HG03460 (cell line): Measurements from ENCODE around the gene SH3BP1.
A peak's percentile ranks its signal among the peaks of the same experiment; 100 is the strongest.

Experiments used
- ATAC-seq: cut with Tn5 transposase; IDR thresholded peaks from one replicate; pipeline ENCODE4 v1.9.1; 2021; ENCODE audit not compliant: unreplicated experiment

SH3BP1 gene

DNA sequence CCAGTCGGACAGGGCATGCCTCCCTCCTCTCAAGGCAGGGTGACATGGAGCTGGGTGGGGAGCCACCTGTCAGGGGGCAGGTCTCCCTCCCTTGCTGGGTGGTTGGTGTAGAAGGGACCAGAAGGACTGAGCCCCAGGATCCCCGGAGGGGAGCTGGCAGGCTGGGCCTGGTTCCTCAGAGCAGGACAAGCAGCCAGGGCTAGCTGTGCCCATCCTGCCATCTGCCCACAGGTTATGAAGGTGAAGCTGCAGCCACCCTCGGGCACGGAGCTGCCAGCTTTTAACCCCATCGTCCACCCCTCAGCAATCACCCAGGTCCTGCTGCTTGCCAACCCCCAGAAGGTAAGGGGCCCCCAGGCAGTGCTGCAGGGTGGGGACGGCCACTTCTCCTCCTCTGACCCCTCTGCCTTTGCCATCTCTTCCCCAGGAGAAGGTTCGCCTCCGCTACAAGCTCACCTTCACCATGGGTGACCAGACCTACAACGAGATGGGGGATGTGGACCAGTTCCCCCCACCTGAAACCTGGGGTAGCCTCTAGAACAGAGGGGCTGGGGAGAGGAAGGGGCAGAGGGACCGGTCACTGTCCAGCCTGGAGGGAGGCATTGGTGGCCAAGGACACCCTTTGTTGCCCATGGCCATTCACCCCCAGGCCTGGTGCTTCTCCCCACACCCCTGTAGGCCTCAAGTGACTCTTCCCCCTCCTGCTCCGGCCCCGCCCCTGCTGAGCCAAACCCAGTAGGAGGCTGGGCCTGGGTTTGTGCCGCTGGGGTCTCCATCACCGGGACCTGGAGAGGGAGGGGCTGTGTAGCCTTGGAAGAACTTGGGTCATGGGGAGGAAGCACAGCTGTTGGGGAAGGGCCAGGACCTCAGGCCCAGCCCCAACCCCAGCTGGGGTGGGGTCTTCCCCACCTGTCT is 7.0 kb upstream of the SH3BP1 start:
- peak; percentile 3 for ATAC-seq

DNA sequence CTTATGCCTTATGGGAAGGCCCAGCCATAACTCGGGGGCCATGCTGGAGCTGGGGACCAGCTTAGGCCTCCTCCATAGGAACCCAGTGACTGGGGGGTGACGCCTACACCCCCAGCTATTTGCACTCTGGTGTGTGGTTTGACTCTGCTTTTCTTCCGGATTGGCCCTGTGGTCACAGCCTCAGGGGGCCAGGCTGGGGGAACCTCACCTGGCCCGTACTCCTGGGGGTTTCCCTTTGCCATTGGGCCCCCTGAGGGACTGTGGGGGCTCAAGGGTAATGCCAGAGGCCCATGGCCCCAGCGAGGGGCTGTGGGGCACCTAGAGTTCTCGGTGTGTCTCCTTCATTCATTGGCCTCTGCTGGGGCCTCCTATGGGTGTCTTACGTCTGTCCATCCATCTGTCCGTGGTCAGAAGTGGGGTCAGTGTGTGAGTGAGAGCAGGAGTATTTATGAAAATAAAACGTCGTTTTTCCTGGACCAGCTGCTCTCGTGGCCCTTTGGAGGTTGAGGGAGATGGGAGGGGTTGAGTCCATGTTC is 6.3 kb upstream of the SH3BP1 start:
- ATAC-seq, result peak; percentile 44

DNA sequence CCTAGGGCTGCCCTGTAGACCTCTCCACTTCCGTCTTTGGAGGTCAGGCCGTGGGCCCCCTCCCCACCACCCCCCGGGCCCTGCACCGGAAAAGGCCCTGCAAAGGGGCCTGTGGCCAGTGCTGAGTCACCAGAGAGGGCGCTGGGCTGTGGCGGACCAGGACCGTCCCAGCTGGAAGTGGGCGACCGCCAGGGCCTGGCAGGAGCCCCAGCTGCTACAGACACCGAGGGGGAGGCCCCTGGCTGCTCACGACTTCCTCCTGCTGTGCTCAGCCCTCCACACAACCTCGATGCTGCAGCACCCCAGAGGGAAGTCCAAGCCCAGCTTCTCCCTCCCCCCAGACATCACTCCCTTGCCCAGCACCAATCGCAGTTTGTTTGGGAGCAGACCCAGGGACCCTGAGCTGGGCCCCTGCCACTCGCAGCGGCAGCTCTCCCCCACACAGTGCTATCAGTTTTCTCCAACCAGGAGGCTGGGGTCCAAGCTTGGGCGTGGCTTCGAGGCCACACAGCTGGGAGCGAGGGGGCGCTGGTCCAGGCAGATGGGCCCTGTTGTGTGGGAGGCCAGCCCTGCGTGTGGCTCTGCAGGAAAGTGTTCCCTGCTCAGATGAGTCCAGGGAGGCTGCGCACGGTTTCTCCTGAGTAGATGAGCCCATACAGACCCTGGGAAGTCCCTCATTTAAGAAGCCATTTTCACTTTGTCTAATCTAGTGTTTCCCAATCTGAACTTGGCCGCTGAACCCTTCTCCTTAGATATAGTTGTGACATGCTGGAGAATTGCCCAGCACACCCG is 5.6 kb upstream of the SH3BP1 start:
- ATAC-seq, result peak; percentile 49

DNA sequence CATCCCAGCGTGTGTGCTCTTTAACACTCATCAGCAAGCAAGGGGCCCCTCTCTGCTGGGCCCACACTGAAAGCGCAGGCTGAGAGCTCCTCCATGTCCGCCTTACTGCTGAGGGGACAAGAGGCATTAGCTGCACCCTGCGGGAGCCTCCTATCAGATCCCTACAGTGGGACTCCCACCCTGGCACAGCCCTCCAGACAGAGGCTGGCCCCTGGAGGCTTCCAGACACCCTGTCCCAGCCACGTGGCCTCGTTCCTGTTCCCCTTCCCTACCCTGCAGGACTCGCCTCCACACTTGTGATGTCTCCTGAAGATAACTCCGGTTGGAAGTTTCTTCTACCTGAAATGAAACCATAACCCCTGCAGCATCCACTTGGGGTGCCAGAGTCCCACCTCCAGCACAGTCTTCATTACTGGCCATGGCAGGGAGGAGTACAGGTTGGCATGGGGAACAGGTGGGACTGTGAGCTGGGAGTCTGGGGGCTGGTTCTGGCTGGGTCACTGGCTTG is 5.0 kb upstream of the SH3BP1 start:
- ATAC-seq, result no peak

DNA sequence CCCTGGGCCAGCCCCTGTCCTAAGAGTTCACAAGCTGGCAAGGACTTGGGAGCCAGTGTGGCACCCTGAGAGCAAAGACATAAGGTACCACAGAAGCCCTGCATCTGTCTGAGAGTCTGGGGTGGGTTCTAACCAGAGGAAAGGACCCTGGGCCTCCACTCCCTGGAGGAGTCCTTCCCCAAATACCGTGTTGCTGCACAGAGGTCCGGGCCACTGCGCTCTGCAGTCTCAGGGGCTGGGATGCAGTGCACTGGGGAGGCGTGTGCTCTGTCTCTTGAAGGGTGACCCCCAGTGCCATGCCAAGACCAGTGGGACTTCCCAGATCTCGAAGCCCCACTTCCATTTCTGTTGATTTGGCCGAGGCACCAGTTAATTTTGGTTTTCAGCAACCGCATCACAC is 4.3 kb upstream of the SH3BP1 start:
- no peak for ATAC-seq

DNA sequence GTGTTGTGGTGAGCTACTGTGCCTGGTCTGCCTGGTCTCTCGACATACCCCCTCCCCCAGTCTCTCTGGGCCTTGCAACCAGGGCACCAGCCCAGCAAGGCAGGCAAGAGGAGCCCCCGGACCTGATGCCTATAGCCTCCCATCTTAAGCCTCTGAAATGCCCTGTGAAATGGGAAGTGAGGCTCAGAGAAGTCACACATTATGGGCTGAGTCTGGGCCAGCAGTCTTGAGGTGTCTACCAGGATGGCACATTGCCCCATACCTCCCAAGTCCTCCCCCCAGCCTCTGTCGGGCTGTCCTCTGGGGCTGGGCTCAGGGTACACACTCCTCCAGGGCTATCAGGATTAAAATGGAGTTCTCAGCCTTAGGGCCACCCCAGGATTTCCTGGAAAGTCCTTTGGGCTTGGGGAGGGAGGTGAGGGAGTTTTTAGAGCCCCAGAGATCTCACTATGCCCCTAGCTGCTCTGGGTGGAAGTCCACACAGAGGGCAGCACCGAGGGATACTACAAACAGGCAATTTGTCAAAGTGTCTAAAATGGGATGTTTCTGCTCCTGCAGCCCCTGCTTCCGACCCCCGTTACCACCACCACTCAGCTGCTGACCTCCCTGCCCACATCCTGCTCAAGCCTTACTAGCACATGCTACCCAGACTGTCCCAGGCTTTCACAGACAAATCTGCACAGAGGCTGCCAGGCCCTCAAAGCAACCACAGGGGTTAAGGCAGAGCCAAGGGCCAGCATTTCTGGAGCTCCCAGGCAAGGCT is 3.1 kb upstream of the SH3BP1 start:
- no peak for ATAC-seq

DNA sequence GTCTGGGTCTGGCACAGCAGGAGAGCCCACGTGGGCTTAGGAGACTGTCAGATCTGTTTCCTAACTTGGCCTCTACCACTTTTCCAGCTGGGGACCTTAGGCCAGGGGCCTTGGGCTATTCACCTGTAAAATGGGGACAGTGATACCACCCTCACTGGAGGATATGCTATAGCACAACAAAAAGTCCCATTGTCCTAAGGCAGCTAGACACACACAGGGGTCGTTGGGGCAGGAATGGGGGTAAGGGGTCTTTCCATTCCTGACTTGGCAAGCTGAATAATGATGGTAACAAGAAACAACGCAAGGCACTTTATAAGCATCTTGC is 2.6 kb upstream of the SH3BP1 start:
- ATAC-seq, result no peak

DNA sequence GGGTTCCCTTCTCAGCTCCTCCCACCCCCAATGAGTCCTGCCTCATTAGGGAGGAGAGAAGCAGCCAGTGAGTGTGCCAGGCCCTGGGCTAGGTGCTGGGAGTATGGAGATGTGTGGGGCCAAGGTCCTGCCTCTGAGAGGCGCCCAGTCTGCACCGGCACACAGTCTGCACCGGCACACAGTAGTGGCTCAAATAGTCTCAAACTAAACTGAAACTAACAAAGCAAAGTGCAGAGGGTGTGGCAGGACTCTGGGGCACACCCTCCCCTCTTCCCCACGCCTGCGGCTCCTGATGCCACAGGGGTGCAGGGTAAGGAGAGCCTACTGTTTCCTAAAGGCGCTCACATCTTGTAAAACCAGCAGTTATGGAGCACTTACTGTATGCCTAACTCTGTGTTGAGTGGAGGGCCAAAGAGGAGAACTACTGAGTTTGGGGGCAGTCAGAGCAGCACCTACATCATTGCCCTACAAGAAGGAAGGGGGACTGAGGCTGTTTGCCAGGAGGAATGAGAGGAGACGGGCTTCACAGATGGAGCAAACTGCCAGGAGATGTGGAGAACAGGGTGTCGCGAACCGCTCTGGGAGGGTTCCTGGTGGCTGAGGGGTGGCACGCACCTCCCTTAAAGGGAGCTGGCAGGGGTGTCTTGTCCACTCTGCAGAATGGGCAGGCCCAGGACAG is 939 bp upstream of the SH3BP1 start:
- ATAC-seq, result no peak

DNA sequence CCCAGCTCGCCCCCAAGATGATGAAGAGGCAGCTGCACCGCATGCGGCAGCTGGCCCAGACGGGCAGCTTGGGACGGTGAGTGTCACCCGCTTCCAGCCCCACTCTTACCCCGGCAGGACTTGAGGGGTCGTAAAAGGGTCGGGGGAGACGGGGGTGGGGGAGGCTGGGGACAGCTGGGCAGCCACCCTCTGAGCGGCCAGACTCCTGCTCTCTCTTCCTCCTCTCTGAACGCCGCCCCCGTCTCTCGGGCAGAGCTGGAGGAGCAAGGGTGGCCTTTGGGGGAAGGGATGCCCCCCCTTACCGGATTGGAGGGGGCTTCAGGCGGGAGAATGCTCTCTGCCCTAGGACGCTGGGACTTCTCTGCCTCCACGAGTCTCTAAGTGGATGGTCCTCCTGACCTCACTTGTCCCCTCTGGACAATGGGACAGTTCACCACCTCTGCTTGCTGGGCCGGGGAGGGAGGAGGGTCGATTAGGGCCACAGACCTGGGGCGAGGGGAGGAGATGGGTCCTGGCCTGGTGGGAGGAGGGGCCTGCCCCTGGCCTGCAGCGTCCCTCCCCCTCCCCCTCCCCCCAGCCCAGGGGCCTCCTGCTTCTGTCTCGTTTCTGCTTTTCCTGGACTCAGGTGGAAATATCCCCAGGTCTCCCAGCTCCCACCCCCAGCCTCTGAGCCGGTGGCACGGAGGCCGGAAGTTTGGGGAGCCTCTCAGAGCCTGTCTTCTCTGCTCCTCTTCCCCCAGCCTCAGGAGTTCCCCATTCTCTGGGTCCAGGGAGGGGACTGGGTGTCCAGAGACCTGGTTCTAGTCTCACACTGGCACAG is 512 bp downstream of the SH3BP1 start:
- ATAC-seq, result no peak

DNA sequence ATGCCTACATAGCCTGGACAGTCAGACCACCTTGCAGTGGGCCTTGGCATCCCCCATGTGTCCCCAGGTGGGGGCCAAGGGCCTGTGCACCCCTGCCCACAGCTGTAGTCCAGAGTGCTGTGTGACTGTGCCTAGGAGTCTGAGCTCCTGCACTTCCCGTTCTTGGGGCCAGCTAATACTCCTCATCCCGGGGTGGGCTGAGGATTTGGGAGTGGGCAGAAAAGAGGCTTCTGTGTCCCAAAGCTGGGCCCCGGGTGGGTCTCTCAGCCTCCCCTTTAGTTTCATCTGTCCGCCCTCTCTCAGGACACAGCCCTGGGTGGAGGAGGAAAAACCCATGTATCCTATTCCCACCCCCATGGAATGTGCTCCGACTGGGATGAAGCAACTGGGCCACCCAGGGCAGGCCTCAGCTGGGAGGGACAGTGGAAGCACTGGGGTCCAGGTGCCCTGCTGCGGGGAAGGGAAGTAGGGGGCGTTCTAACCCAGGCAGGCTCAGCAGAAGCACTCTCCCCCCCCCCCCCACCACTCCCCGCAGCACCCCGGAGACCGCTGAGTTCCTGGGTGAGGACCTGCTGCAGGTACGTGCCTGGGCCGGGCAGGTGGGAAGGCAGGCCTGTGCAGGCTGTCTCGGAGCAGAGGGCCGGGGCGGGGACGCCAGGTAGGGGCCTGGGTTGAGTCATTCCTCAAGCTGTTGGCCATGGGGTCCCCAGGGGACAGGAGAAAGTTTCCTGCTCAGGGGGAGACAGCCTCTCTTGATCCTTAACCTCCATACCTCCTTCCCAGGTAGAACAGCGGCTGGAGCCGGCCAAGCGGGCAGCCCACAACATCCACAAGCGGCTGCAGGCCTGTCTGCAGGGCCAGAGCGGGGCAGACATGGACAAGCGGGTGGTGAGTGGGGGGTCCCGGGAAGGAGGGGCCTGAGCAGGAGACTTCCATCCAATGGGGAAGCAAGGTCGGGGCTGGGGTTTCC is 1.4 kb downstream of the SH3BP1 start:
- ATAC-seq, result no peak

DNA sequence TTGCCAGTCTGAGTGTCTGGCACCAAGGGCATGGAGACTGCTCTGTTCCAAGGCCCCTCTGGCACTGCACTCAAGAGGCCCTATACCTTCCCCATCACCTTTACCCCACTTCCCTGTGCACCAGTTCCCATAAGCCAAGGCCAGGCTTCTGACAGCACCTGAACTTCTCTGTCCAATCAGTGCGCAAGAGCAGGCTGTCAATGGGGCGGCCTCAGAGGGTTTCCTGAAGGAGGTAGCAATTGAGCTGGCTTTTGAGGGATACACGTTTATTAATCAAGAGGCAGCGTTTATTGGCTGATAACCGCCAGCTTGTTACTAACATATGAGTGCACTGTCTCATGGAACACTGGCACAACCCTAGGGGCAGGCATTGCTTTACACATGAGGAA is 2.1 kb downstream of the SH3BP1 start:
- ATAC-seq, result no peak

DNA sequence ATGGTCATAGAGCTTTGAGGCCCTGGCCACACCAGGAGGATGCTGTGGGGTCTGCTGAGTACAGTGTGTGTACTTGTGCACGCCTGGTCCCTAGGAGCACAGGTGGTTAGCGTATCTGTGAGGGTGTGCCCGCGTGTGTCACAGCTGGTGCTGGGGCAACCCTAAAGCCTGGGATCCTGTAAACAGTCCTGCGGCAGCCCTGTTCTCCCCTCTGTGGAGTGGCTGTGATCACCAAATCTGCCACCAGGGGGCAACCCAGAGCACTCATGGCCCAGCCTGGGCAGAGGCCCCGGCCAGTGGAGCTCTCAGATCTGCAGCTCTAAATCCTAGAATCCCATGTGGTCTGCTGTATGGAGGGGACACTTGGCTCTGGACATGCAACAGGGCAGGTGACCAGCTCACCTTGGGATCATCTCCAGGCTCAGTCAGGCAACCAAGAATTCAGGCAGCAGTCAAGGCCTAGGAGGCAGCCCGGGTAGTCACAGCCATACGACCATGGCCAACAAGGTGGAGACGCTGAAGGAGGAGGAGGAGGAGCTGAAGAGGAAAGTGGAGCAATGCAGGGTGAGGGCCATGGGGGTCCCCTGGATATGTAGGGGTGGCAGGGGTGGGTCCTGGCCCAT is 3.9 kb downstream of the SH3BP1 start:
- no peak for ATAC-seq

DNA sequence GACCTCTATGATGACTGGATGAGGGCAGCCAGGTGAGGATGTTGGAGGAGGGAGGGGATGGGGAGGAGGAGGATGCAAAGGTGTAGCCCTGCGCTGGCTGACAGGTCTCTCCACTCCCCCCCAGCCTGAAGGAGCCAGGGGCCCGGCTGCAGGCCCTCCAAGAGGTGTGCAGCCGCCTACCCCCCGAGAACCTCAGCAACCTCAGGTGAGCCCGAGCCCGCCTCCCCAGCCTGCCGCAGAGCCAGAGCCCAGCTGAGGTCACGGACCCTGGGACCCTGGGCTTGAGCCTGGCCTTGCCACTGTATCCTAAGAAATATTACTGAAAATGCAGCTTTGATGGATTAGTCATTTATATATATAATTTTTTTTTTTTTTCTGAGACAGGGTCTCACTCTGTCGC is 7.8 kb downstream of the SH3BP1 start:
- ATAC-seq, result no peak

DNA sequence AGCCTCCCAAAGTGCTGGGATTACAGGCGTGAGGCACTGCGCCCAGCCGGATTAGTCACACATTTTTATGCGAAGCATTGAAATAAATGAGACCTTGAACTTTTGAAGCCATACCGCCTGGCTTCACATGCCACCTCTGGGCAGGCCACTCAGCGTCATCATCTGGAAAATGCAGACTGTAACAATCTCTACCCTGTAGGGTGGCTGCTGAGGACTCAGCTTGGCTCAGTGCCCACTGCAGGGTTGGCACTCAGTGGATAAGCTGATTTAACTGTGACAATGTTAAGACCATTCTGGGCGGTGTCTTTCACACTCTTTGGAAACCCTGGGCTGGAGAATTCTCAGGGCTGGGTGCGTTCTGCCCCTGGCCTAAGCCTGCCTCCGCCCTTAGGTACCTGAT is 8.5 kb downstream of the SH3BP1 start:
- no peak for ATAC-seq

DNA sequence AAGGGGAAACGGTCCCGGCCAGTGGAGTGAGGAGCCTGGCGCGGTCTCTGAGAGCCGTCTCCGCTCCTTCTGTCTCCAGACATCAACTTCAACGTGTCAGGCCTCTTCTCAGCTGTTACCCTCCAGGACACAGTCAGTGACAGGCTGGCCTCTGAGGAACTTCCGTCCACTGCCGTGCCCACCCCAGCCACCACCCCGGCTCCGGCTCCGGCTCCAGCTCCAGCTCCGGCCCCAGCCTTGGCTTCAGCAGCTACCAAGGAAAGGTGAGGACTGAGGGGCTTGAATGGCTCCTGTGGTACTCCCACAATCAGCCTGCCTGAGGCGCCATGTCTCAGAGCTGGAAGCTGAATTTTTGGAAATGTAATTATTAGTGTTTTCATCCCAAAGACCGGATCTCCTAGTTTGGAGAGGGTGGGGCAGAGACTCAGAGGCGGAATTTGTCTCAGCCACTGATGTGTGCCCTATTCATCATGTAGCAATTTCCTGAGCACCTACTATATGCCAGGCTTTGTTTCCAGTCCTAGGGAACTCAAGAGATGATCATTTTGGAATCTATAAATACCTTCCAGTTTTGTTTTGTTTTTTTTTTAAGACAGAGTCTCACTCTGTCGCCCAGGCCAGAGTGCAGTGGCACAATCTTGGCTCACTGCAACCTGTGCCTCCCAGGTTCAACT is 11.1 kb downstream of the SH3BP1 start:
- no peak for ATAC-seq

DNA sequence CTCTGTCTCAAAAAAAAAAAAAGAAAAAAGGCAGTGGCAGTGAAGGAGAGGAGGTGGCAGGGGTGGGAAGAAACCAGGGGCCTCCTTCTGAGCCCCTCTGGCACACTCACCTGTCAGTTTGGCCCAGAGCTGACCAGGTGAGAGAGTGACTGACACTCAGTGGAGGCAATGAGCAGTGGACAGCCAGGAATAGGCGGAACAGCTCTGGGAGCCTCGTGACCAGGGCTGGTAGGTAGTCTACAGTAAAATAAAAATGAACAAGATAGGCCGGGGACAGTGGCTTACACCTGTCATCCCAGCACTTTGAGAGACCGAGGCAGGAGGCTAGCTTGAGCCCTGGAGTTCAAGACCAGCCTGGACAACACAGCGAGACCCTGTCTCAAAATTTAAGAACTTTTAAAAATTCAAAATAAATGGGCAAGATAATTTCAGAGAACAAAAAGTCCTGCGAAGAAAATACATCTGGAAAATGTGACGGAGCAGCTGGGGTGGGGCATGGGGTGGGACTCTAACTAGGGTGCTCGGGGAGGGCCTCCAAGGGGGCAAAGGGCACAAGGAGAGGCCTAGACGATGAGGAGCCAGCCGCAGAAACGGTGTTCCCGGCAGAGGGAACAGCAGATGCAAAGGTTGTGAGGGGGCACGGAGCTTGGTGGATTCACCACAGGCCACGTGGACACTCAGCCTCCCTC is 15.2 kb downstream of the SH3BP1 start:
- ATAC-seq, result no peak

DNA sequence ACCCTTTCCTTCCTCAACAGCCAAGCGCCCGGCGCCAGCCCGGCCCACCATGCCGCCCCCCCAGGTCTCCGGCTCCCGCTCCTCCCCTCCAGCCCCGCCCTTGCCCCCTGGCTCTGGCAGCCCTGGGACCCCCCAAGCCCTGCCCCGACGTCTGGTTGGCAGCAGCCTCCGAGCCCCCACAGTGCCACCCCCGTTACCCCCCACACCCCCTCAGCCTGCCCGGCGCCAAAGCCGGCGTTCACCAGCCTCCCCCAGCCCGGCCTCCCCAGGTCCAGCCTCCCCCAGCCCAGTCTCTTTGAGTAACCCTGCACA is 15.7 kb downstream of the SH3BP1 start:
- no peak for ATAC-seq
